DMS153 (cell line): ENCODE measurements around the gene EXD1.
"Not testable (repeated sequence)": the region's sequence is repeated elsewhere in the genome, so short reads cannot be mapped to it uniquely, and the experiment has no call there.

Experiments used
- DNase-seq: peaks from one replicate; lab custom pipeline; 2025; lab: John Stamatoyannopoulos, UW

The EXD1 gene

GRCh38 chr15:41139619-41140018 lies 90.9 kb downstream of the EXD1 start:
- no peak for DNase-seq

- DNase-seq: not testable (repeated sequence)
Measured at GRCh38 chr15:41139112-41139511, 91.4 kb downstream of the EXD1 start.

- not testable (repeated sequence) for DNase-seq
Measured at GRCh38 chr15:41135580-41135979, 95.0 kb downstream of the EXD1 start.

GRCh38 chr15:41133454-41133853 lies 97.1 kb downstream of the EXD1 start:
- DNase-seq: no peak
